Fibroblast of skin of scalp (primary cell): ENCODE results near the gene GLG1.
"Not testable (repeated sequence)": the region's sequence is repeated elsewhere in the genome, so short reads cannot be mapped to it uniquely, and the experiment has no call there.

Experiments used
- DNase-seq: peaks from one replicate; pipeline ENCODE4 v3.0.0-alpha.2; 2013

Gene GLG1

GRCh38 chr16:74404148-74404933 lies 202.6 kb downstream of the GLG1 start:
- DNase-seq: not testable (repeated sequence)

DNA sequence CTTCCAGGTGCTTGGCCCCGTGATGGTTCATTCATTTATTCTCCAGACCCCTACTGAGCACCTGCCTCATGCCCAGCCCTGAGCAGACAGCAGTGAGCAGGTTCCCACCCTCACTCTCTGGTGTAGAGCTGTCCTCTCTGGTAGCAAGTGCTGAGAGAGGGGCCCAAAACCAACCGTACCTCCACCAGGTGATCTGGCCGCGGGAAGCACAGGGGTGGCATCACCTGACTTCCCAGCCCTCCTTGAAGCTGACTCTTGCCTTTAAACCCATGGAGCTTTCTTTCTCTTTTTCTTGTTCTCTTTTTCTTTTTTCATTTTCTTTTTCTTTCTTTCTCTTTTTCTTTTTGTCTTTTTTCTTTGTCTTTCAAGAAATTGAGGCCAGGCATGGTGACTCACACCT lies 206.7 kb downstream of the GLG1 start:
- not testable (repeated sequence) for DNase-seq

GRCh38 chr16:74398212-74398895 lies 208.6 kb downstream of the GLG1 start:
- DNase-seq: not testable (repeated sequence)
